Liver (tissue), 3 donors: ENCODE data around the gene SERPINF2.

Experiments used
- CTCF ChIP-seq: fragments of 150-350 bp; IDR thresholded peaks from 2 replicates; pipeline ENCODE4 v1.5.1; 2017; ENCODE audit warnings: improper control_type of control experiment, low read depth, low read length; ENCODE audit not compliant: missing input control
- EGR1 ChIP-seq, 2 donors: IDR thresholded peaks; 2 replicates each; pipeline ENCODE4 v1.6.1; 2016 to 2018; ENCODE audit warnings: antibody characterized with exemption in 2 of 2, low read depth in 2 of 2
- GABPA ChIP-seq, 2 donors: IDR thresholded peaks in 1 of 2; conservative IDR thresholded peaks in 1 of 2; 2 replicates each; pipeline ENCODE4 v1.6.1; 2016; ENCODE audit warnings: antibody characterized with exemption in 2 of 2, mild to moderate bottlenecking in 1 of 2, moderate library complexity in 1 of 2
- JUND ChIP-seq, 2 donors: IDR thresholded peaks; 2 replicates each; pipeline ENCODE4 v1.6.1; 2016; ENCODE audit warnings: antibody characterized with exemption in 2 of 2
- RAD21 ChIP-seq, 2 donors: IDR thresholded peaks; 2 replicates each; pipeline ENCODE4 v1.6.1; 2016; ENCODE audit warnings: antibody characterized with exemption in 2 of 2, mild to moderate bottlenecking in 2 of 2
- REST ChIP-seq: IDR thresholded peaks from 2 replicates; pipeline ENCODE4 v1.6.1; 2016; ENCODE audit warnings: antibody characterized with exemption, mild to moderate bottlenecking
- YY1 ChIP-seq: IDR thresholded peaks from 2 replicates; pipeline ENCODE4 v1.6.1; 2016; ENCODE audit warnings: antibody characterized with exemption, mild to moderate bottlenecking
- donor health status: healthy.
- donor health status: healthy.

- TF ChIP-seq RAD21 (IDR thresholded peaks at IDR 0.05): no peak
- no peak for TF ChIP-seq REST
- no peak for TF ChIP-seq CTCF
- TF ChIP-seq YY1: no peak
- no peak for TF ChIP-seq JUND (IDR thresholded peaks at IDR 0.05)
- TF ChIP-seq GABPA (IDR thresholded peaks at IDR 0.05 in 1 of 2, conservative IDR thresholded peaks at IDR 0.05 in 1 of 2): no peak
- TF ChIP-seq EGR1 (IDR thresholded peaks at IDR 0.05; ENCODE audit: low read depth in 2 of 2): no peak
Measured at GRCh38 chr17:1754430-1755112, 11.9 kb downstream of the SERPINF2 start.
